OCI-LY1 (cell line): ENCODE data around the gene LRTM2.

Experiments
- EZH2 ChIP-seq: fragments of 200-600 bp; sonication (generic), shearing (Covaris generic); IDR thresholded peaks from 2 replicates; pipeline ENCODE4 v1.8.0; 2017; ENCODE audit warnings: borderline replicate concordance, mixed run types, mild to moderate bottlenecking, antibody characterized with exemption, low read length, moderate library complexity, mixed read lengths
- TF ChIP-seq, protein P1 (sequence below): fragments of 200-600 bp; sonication (generic), shearing (Covaris generic); IDR thresholded peaks from 2 replicates; pipeline ENCODE4 v1.5.1; 2017; ENCODE audit warnings: mild to moderate bottlenecking, antibody characterized with exemption, low read length, moderate library complexity, mixed read lengths

GRCh38 chr12:1838994-1839365 is 18.6 kb downstream of the LRTM2 start:
- TF ChIP-seq, protein P1, sequence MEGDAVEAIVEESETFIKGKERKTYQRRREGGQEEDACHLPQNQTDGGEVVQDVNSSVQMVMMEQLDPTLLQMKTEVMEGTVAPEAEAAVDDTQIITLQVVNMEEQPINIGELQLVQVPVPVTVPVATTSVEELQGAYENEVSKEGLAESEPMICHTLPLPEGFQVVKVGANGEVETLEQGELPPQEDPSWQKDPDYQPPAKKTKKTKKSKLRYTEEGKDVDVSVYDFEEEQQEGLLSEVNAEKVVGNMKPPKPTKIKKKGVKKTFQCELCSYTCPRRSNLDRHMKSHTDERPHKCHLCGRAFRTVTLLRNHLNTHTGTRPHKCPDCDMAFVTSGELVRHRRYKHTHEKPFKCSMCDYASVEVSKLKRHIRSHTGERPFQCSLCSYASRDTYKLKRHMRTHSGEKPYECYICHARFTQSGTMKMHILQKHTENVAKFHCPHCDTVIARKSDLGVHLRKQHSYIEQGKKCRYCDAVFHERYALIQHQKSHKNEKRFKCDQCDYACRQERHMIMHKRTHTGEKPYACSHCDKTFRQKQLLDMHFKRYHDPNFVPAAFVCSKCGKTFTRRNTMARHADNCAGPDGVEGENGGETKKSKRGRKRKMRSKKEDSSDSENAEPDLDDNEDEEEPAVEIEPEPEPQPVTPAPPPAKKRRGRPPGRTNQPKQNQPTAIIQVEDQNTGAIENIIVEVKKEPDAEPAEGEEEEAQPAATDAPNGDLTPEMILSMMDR = no peak
- TF ChIP-seq EZH2 = no peak
